CD4-positive, alpha-beta T cell treated with Interleukin-17A for 1 hour (primary cell): ENCODE measurements around the gene DCST2.

Experiments used
- DNase-seq: peaks from one replicate; pipeline ENCODE4 v3.0.0-alpha.2; 2020

DCST2 gene

GRCh38 chr1:155033524-155033923, at the start of gene DCST2, which contains the start of gene DCST1:
TSS of gene DCST2 (minus strand) at chr1:155033781. CDS start at chr1:155033701, 80 bp downstream.
TSS of gene DCST1 (plus strand) at chr1:155033824. CDS start at chr1:155034037, 213 bp downstream.
- no peak for DNase-seq

- DNase-seq = no peak
Measured at GRCh38 chr1:155083052-155083541, 49.5 kb upstream of the DCST2 start.

DNA sequence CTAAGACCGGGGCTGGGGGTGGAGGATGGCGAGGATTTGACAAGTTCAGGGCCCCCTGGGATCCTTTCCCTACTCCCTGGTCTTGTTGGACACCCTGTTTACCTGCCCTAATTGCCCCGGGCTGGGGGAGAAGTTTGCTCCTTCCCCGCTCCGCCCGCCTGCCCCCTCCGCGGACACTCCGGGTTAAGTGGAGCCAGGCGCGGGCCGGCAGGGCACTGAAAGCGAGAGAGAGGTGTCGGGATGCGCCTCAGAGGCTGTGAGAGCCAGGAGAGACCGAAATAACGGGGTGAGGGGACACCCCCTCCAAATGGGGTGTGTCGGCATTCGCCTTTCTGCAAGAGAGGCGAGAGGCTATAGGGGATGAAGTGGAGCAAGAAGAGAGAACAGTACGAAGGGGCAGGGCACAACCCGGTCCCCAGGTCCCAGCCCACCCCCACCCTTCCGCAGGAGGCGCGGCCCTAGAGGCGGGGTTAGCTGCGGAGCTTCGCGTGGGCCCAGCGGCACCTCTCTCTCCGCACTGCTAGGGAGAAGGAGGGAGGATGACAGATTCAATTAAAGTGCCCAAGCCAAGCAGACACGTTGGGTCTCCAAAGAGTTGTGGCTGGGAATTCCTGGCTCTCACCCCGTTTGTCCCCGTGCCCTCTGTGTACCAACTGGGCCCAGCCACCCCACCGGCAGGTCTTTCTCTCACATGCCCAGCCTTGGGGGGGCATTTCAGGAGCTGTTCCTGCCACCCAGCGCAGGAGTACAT, 48.9 kb upstream of the DCST2 start:
- DNase-seq = peak; percentile 36

- DNase-seq = peak; percentile 42
Measured at GRCh38 chr1:155081472-155082300, 48.1 kb upstream of the DCST2 start.

DNA sequence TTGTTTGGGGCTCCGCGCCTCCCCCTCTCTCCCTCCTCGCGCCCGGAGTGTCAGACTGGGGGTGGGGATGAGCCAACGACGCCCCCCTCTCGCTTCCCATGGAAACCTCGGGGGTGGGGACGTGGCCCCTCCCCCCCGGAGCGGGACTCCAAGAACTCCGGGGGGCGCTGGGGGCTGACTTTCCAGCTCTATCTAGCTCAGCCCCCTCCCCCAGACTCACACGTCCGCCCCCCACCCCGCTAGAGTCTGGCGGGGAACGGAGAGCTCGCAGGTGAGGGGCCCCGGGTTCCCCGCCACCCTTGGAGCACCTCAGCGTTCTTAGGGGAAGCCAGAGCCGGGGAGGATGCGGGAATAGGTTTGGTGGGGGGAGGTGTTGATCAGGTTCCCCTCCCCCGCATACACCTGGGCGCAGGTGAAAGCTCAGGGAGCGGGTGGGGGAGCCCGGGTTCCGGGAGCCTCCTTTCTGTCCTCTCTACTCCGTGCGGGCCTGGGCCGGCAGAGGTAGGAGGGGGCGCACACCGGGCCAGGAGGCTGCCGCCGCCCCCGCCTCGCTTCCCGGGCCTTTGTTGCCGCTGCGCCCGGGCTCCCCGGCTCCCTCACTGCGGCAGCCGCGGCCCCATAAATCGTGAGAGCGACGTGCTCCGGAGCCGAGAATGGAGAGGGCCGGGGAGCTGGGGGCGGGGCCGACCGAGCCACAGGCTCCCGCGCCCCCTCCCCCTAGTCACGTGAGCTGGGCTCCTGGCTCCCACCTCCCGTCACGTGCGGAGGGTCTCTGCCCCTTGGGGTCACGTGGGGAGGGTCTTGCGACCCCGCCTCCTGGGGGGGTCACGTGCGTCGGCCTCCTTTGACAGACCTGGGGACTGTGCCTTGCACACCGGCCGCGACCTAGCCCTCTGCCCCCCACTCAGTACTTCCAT, 47.0 kb upstream of the DCST2 start:
- peak; percentile 44 for DNase-seq

DNA sequence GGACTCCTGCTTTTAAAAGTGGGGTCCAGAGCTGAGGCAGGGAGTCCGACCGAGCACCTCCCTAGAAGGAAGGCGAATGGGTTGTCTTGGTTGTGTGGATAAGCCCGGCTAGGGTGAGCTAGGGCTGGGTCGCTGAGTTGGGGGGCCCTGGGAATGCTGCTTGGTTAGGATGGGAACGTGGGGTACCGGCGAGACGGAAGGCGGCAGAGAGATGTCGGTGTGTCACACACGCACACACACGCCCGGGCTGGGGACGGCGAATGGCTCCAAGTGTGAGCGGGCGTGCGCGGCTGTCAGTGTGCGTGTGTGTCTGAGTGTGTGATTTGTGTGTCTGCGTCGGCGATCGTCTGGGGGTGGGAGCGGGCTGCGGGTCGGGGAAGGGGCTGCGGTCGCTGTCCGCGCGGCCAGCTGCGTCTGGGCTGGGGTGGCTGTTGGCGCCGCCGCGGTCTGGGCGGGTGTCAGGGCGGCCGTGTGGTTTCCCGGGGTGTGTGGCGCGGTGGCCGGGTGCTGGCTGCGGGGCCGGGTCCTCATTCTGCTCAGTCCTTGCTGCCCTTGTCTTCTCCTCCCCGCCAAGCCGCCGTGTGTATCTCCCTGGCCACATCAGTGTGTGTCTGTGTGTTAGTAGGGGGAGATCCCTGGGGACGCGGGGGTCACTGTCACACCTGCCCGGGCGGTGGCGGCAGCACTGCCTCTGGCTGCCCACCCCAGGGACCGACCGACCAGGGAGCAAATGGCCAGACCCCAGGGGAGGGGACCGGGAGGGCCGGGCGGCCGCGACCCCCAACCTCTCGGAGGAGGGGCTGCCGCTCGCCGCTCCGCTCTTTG, 46.1 kb upstream of the DCST2 start:
- DNase-seq = peak; percentile 31

- no peak for DNase-seq
Measured at GRCh38 chr1:155079210-155079486, 45.6 kb upstream of the DCST2 start.

GRCh38 chr1:155078469-155079209, 45.1 kb upstream of the DCST2 start, which contains the start of gene EFNA3:
TSS of gene EFNA3 (plus strand) at chr1:155078837. CDS start at chr1:155078942, 105 bp downstream.
- peak; percentile 73 for DNase-seq

DNA sequence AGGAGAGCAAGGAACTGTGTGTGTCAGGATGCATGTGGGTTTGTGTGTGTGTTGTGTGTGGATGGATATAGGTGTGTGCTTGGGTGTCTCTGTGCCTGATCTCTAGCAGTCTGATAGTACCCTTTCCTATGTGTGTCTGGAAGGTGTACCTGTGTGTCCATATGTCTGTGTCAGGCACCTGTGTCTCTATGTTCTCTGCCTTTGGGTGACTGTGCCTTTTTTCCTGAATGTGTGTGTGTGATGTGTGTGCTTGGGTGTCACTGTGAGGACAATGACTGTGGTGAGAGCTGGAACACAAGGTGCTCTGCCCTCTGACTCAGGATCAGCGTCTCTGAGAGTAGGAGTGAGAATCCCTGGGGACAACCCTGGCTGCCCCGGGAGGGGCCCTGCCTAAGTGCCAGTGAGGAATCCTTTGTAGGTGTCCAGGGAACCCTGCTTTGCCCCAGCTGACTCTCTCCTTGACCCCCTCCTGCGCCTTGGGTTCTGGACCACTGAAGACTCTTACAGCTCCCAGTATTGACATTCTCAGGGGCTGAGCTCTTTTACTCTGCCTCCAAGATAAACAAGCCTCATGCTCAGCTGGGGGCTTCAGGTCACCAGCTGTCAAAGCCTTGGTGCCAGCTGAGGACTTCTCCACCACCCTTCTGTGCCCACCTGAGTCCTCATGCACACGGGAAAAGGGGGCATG, 44.3 kb upstream of the DCST2 start:
- no peak for DNase-seq

DNA sequence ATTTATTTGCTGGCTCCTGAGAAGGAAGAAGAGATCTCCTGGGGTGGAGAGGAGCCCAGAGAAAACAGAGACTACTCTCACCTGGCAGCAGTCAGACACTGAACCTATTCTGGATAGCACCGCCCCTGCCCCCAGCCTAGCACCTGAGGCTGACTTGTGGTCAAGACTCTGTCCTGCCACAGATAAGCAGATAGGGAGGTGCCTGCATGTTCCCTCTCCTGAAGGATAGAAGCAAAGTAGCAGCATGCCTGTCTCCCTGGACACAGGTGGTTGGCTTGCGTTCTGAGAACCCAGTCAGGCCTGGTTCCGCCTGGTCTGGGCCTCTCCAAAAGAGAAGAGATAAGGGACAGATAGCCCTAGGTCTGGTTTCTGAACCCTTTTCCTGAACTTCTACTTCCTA, 43.8 kb upstream of the DCST2 start:
- no peak for DNase-seq

DNA sequence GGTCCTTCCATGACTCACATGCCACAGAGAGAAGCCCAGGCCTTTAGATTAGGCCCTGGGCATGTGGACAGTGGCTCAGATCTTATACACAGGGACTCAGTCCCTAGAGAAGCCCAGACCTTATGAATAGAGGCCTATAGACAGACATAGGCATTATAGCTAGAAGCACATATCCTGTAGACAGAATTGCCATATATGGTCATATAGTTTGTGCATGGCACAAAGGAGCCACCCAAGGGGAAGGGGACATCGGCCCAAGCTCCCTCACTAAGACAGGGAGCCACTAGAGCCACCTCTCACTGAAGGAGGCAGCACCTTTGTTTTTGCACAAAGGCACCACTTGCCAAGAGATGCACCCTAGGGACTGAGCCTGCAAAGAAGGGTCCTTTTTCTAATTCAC, 42.8 kb upstream of the DCST2 start:
- DNase-seq = no peak

- DNase-seq = no peak
Measured at GRCh38 chr1:155075535-155075934, 42.0 kb upstream of the DCST2 start.

GRCh38 chr1:155073377-155074242, 40.0 kb upstream of the DCST2 start:
- DNase-seq = no peak

DNA sequence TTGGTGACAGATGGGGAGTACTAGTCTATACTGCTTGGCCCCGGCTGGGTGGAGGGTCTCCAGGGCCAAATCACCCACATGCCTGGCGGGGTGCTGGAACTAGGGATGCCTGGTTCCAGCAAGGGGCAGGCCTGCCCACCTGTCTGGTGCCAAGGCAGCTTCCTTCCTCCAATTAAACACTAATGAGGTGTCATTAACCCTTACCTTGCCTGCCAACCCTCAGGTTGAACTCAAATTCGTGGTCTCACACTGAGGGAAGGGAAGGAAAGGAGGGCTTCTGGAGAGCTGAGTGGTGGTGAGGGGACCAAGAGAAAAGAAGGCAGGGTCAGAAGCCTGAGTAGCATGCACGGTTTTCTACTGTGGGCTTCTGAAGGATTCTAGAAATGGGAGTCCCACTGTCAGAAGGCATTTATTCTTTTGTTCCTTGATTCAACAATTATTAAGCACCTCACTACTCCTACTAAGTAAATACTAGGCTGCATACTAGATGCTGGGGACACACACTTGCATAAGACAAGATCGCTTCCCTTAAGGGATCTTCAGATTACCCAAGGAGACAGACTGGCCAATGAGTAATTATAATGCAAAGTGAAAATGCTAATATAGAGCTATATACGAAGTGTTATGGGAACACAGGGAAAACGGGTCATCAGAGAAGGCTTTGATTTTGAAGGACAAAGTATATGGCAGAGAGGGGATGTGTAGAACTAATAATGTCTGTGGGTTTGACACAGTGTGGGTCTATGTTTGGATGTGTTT, 39.1 kb upstream of the DCST2 start:
- DNase-seq = no peak

DNA sequence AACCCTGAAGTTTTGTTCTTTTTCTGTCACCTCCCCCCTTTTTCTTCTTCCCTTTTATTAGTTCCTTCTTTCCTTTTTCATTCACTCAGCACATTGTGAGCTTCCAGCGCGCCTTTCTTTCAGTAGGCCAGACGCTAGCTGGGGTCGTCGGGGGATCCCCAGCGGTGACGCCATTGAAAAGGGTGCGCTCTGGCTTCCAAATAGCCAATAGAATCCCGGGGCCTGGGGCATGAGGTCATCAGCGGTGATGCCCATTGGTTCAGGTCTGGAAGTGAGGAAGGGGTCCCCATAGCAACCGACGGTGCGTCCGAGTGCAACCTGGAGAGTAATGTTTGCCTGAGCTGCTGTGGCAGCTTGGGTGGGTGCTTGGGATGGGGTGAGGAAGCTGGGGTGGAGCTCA, 38.1 kb upstream of the DCST2 start:
- no peak for DNase-seq

DNA sequence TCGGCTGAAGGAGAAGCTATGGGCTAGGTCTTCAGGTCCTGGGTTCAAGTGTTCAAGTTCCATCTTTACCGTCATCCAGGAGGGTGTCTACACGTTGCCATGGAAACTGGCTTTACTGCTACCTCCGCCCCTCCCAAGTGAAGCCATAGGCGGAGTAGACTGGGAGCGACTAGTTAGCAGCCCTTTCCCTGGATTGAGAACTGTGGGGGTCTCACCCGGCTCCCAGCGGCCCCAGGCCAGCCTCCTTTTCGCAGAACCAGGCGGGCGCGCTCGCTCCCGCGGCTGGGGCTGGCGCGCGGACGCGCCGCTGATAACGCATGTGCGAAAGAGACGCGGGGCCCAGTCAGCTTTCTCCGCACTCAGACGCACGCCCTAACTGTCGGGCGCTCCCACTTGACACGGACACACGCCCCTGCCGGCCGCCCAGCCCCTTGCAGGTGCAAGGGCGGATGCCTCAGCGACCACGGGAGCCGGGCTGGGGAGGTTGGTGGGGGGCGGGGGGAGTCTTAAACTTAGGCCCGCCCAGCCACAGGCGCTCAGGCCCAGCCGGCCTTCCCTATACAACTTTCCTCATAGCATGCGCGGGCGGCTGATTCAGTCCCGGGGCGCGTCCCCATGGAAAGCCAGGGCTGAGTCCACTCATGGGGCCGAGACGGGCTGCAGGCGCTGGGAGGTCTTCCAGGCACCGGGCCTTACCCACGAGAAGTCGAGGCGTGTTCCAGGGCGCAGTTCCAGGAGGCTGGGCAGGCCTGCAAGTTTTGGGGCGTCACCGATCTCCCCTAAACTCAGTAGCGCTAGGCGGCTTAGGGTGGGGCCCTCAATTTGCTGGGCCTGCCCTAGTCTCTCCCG, 37.4 kb upstream of the DCST2 start:
- DNase-seq = peak; percentile 83

- DNase-seq = no peak
Measured at GRCh38 chr1:155070158-155070621, 36.6 kb upstream of the DCST2 start.
